DMS 273 (cell line): Measurements from ENCODE around the gene GALM.
"Not testable (repeated sequence)": the region's sequence is repeated elsewhere in the genome, so short reads cannot be mapped to it uniquely, and the experiment has no call there.

Experiments used
- DNase-seq: peaks from one replicate; lab custom pipeline; 2025; ENCODE audit not compliant: unreplicated experiment; lab: John Stamatoyannopoulos, UW

GALM gene

DNA sequence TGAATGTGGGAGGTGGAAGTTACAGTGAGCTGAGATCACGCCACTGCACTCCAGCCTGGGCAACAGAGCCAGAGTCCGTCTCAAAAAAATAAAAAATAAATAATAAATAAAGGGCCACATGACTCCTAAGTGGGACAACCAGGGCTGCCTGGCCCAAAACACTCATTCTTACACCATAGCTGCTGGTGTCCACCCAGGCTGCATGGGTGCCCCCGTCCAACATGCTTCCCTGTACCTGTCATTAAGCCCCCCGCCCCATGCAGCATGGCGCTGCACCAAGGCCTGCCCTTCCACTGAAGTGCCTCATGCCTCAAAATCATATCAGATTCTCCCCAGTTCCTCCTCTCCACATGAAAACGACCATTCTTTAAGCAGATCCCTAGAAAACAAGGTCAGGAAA, 10.8 kb downstream of the GALM start:
- DNase-seq = no peak

DNA sequence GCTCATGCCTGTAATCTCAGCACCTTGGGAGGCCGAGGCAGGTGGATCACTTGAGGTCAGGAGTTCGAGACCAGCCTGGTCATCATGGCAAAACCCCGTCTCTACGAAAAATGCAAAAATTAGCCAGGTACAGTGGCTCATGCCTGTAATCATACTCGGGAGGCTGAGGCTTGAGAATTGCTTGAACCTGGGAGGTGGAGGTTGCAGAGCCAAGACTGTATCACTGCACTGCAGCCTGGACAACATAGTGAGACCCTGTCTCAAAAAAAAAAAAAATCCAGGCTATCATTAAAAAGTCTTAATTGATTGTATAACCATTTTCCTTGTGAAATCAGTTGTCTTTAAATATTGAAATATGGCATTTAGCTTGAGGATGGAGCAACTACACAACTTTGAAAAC, 15.0 kb downstream of the GALM start:
- not testable (repeated sequence) for DNase-seq

DNA sequence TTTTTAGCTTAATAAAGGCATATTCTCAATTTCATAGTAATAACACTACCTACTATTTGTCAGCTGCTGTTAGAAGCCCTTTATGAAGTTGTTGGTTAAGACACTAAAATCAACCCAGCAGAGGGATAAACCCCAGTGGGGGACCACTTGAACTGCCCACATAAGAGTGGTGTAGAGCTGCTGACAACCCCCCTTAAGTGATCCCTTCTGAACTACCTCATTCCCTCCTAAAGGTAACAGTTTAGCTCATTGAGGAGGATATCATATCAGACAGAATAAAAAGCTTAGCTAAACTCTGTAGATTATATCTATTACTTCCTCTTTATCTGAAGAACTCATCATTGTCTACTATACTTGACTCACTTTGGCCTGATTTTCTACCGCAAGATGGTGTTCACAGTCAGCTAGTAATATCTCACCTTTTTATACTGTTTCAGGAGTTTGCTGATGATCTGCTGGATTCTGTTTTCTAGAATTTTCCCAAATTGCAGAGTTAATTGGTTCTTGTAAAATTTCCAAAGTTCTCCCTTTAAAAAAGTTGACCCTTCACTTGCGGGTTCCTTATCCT, 16.2 kb downstream of the GALM start:
- DNase-seq = no peak

DNA sequence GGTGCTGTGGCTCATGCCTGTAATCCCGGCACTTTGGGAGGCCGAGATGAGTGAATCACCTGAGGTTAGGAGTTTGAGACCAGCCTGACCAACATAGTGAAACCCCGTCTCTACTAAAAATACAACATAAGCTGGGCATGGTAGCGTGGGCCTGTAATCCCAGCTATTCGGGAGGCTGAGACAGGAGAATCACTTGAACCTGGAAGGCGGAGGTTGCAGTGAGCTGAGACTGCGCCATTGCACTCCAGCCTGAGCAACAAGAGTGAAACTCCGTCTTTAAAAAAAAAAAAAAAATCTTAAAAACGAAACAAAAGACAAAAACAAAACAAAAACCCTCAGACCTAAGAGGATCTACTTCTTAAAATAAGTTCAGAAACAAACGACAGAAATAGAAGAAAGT, 16.7 kb downstream of the GALM start:
- not testable (repeated sequence) for DNase-seq

DNA sequence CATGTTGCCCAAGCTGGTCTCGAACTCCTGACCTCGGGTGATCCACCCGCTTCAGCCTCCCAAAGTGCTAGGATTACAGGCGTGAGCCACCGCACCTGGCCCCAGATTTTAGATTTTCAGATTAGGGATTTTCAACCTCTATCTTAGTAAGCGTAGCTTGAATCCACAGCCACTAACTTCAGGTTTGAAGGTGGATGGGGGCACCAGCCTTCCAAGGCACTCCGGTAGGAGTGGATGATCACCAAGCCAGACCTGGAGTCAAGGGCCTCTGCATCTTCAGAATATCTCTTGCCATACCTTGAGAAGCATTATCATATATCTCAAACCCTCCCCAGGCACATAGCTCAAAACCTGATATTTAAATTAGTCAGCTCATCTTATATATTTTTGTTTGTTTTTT, 17.9 kb downstream of the GALM start:
- DNase-seq = no peak

DNA sequence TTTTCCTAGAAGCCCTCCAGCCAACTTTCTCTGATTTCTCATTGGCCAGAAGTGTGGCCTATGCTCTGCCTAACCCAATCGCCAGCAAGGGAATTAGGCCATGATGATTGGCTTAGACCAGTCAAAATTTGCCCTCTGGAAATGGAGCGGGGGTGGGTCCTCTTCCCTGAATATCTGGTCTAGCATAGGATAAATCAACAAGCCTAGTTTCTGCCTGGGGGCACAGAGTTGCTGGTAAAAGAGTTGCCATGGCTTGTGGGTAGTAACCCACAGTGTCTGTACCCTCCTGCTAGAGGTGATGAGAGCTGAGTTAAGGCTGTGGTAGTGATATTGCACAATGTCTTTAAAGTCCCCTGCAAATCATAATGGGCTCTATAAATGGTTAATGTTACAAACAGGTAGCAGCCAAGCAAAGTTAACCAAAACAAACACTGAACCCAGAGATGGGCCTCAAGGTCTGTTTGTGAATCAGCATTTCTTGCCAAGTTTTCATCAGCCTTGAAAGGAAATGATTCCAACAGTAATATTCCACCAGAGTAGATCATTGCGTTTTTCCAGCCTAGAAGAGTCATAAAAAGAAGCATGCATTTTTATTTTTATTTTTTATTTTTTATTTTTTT, 19.3 kb downstream of the GALM start:
- no peak for DNase-seq

DNA sequence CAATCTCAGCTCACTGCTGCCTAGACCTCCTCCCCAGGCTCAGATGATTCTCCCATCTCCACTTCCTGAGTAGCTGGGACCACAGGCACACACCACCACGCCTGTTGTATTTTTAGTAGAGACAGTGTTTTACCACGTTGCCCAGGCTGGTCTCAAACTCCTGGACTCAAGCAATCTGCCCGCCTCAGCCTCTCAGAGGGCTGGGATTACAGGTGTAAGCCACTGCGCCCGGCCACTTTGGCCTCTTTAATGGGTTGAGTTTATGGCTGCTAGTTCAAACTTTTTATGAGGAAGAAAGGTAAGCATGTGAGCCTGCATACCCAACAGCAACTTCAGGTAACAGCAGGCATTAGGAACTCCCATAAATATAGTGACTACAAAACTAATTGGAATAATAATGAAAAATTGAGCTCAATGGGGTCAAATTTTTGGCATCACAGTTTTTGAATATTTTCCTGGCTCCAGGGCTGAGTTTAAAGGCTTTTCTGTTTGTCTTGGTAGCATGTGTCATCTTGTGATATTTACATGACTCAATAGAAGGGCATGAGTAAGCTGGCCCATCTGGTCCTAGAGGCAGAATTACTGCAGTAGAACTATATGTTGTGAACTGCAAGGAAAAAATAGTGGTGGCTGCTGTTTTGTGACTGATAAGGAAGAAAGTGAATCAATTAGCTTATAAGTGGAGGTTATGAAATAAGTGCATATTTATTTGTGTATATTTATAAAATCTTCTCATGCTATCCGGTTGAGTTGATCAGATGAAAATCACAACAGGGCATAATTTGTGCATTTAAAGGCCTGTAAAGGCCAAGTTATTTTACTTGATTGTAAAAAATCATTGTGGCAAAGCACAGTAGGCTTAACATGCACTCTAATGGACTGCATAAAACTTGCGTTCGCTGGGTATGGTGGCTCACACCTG, 24.8 kb downstream of the GALM start:
- DNase-seq = peak; percentile 87

DNA sequence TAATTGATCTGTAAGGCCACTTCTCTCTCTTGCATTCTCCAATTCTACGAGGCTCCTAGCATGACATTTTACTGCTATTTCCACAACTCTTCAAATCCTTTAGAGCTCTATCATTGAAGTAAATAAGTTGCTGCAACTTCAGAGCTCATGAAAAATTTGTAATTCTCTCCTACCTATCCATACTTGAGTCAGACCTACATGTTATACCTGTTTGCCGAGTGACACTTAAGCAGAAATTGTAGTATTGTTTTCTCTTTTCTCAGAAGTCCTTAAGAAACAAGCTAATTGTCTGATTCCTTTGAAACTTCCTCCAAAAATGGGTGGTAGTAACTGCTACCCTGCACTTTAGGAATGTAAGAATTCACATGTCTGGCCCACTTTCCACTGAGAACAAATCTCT, 26.1 kb downstream of the GALM start:
- no peak for DNase-seq

DNA sequence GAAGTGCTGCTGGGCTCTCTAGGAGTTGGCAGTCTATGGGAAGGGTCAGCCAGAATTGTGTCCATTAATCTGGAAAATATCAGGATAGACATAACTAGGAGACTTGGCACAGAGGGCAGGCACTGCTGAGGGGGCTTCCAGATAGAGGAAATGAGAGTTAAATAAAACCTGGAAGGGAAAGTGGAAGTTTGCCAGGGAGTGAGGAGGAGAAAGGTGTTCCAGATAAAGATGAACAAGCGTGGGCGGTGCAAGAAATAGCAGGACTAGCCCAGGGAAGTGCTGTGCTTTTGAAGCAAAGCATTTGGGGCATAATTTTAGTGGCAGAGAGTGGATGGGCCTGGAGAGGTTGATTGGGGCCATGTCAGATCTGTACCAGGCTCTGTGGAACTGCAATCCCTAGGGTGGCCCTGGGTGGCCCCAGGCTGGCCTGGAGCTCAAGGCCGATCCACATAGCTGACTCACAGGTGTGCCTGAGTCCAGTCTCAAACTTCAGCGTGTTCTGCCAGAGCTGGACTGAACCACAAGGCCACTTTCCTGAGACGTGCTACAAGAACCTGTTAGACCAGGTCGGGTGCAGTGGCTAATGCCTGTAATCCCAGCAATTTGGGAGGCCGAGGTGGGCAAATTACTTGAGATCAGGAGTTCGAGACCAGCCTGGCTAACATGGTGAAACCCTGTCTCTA, 26.9 kb downstream of the GALM start:
- DNase-seq = no peak

DNA sequence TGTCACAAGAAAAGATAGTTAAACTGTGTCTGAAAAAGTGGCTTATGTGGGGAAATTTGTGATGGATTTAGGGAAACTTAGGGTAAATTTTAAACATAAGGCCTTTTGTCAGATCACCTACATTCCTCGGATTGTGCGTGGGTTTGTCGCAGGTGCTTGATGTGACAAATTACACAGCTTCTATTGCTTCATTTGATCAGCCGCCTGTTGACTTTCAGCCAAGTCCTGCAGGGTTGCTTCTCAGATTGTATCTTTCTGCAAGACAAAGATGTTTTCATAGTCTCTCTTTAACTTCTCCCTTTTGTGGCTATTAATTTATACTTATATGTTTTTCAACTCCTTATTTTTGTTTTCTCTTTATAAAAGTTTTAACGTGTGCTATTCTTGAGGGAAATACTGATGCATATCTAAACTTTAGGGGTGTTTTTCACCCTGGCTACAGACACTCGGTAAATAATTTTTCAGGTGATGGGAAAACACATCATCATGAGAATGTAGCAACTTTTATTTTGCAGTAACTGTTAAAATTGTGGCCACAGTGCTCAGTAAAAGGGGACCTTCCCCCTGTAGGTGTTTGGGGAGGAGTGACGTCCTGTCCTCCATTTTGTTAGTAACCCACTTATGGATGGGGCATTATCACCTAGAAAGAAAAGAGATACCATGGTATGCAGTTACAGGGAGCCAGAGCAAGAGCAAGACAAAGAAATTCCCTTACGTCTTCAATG, 31.4 kb downstream of the GALM start:
- DNase-seq = no peak

DNA sequence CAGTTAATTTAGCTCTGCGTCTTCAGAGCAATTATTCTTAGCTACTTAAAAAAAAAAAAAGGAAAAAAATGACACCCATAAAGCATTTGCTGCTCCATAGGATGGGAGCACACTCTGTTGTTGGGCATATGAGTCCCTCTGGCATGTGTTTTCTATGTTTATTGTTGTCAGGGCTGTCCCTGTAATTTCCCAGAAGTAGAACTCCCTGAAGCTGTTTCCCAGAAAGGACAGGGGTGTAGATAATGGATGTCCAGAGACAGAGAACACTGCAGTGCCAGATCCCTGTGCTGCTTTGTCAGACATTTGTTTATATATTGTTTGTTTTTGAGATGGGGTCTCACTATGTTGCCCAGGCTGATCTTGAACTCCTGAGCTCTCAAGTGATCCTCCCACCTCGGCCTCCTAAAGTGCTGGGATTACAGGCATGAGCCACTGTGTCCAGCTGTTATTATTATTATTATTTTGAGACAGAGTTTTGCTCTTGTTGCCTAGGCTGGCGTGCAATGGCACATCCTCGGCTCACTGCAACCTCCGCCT, 32.6 kb downstream of the GALM start:
- DNase-seq = no peak

DNA sequence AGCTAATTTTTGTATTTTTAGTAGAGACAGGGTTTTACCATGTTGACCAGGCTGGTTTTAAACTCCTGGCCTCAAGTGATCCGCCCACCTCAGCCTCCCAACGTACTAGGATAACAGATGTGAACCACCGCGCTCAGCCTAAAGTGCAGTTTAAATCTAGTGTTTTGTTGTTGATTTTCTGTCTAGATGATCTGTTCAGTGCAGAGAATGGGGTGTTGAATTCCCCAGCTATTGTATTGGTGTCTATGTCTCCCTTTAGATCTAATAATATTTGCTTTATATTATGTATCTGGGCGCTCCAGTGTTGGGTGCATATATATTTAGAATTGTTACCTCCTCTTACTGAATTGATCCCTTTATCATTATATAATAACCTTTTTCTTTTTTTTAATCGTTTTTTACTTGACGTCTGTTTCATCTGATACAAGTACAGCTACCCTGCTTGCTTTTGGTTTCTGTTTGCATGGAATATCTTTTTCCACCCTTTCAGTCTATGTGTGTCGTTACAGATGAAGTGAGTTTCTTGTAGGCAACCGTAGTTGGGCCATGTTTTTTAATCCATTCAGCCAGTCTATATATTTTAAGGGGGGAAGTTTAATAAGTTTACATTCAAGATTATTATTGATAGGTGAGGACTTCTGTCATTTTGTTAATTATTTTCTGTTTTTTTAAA, 34.3 kb downstream of the GALM start:
- DNase-seq = no peak

DNA sequence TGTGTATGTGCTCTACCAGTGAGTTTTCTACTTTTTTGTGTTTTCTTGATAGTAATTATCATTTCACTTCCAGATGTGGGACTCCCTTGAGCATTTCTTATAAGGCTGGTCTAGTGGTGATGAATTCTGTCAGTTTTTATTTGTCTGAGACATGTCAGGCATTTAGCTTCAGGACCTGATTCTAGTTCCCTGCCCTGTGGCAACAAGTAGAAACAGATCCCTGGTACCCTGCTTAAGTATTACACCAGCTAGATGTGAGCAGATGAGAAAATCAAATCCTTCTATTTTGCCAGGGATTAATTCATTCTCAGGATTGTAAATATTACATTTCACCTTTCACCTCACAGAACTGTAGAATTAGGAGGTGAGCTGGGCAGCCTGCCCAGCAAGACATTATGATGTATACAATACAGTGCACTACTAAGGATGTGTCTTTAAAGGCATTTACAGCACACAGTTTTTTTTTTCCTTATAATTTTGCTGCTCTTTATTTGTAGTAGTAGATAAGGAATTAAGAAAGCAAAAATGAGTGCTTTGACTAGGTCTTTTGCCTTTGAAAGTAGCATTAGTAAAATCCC, 35.1 kb downstream of the GALM start:
- DNase-seq = no peak

DNA sequence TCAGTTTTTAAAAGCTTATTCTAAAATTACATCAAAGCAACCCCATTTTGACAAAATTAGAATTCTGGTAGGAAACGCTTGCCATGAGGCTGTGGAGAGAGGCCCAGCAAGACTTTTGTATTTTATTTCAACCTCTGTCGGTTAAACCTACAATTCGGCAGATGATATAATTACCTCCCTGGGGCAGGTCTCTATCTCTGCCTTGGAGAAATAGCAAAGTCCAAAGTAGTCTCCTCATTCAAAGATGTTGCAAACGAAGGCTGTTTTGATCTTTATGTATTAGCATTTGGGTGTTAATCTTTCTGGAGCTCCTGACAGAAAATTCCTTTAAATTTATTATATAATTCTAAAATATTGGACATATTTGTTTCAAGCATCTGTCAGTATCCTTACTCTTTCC, 35.6 kb downstream of the GALM start:
- DNase-seq = no peak

DNA sequence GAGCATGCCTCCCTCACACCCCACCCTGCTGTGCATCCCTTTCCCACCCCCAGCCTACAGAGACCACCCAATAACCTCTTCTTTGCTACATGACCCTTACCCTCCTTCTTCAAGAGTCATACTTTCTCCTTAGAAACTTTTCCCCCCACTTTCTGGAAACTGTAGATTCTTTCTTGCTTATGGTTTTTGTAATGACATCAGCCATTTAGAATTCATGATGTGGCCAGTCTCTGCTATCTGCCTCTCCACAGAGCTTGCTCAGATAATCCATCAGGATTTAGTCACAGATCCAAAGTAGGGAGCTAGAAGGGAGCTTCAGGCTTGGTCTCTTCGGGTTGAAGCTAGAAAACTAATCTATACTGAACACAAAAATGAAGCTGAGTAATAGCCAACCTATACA, 36.5 kb downstream of the GALM start:
- DNase-seq = no peak

DNA sequence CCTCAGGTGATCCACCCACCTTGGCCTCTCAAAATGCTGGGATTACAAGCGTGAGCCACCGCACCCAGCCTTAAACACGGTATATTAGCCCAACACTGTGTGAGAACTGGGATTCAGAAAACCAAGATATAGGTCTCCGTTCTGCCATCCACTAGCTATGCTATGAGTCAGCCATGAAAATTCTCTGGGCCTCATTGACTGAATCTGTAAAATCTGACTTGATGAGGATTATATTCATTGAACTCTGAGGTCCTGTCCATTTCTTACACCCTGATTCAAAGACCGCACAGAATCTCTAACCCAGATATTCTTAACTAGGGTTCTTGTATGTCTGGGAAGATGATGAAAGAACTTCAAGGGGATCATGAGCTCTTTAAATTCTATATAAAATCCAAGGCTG, 37.4 kb downstream of the GALM start:
- not testable (repeated sequence) for DNase-seq

DNA sequence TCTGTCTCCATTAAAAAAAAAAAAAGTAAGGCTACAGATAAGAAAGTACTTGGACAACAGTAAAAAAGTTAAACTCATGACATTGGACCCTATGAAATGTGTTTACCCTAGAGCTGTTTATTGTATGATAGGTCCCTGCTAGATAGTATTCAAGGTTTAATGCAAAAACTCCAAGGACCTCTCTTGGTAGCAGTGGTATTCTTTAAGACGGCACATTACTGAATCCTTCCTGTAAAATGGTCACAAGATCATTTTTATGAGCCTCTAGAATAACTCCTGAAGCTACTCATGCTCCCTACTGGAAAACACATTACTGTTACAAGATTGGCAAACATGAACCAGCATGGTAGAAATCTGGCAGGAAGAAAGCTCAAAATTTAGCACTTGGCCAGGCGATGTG, 38.8 kb downstream of the GALM start:
- no peak for DNase-seq

DNA sequence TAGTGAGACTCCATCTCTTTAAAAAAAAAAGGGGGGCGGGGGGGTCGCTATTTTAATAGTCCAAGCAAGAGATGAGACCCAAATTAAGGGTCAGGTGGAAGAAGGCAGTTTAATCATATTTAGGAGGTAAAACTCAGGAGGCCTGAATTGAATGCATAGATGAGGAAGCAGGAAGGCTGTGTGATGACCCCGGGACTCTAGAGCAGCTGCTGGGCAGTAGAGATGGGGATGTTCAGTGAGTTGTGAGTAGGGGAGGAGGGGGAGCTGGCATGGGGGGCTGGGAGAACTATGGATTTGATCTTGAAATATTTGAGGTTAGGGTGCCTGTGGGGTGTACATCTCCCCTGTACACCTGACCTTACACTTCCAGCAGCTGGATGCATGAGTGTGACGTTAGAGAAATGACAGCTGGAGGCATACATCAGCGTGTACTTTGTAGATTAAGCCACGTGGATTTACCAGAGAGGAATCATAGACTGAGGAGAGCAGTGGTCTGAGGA, 41.0 kb downstream of the GALM start:
- no peak for DNase-seq

DNA sequence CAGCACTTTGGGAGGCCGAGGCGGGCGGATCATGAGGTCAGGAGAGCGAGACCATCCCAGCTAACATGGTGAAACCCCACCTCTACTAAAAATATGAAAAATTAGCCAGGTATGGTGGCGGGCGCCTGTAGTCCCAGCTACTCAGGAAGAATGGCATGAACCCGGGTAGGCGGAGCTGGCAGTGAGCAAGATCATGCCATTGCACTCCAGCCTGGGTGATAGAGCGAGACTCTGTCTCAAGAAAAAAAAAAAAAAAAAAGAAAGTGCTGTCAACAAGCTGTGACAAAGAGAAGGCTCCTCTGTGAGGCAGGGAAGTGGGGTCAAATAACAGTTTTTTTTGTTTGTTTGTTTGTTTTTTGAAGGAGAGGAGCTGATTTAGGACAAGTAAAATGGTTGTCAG, 42.6 kb downstream of the GALM start:
- not testable (repeated sequence) for DNase-seq
